HepG2 (cell line): ENCODE data around the gene ISCA2. TPM values are rescaled to one million over a fixed set of nuclear protein-coding genes. Genes with fewer than 3 reads are reported as not detected.

ENCODE experiments used
- HNRNPLL ChIP-seq: fragments of 200-400 bp; formaldehyde crosslinking; IDR thresholded peaks from 2 replicates; pipeline ENCODE4 v1.6.1; 2017; ENCODE audit warnings: mild to moderate bottlenecking, low read depth, low read length; ENCODE audit not compliant: poor library complexity, severe bottlenecking
- HOXA7 ChIP-seq: sonication (generic); formaldehyde crosslinking; IDR thresholded peaks from 2 replicates; pipeline ENCODE4 v1.8.1; 2022; ENCODE audit warnings: mild to moderate bottlenecking, missing genetic modification reagents, moderate library complexity
- KLF15 ChIP-seq: sonication (generic); formaldehyde crosslinking; IDR thresholded peaks from 2 replicates; pipeline ENCODE4 v1.8.1; 2023; ENCODE audit warnings: borderline replicate concordance, mild to moderate bottlenecking, inconsistent platforms, missing genetic modification reagents, mixed read lengths
- LCORL ChIP-seq, 2 experiments: fragments of 450-650 bp in 1 of 2; sonication (generic) in 1 of 2; formaldehyde crosslinking in 1 of 2; IDR thresholded peaks; 2 replicates each; pipeline versions ENCODE4 v1.5.0 to v1.6.1; 2017 to 2020; ENCODE audit warnings: antibody characterized with exemption in 1 of 2, missing genetic modification reagents in 1 of 2
- POGZ ChIP-seq: sonication (generic); formaldehyde crosslinking; IDR thresholded peaks from 2 replicates; pipeline ENCODE4 v1.4.0; 2020; ENCODE audit warnings: mild to moderate bottlenecking, missing genetic modification reagents
- POLR2AphosphoS5 ChIP-seq: IDR thresholded peaks from 2 replicates; pipeline ENCODE4 v1.6.1; 2012; ENCODE audit warnings: low read depth, low read length
- PRMT3 ChIP-seq: sonication (generic); formaldehyde crosslinking; IDR thresholded peaks from 2 replicates; pipeline ENCODE4 v1.8.1; 2022; ENCODE audit warnings: low read depth, mild to moderate bottlenecking, moderate library complexity, missing genetic modification reagents, borderline replicate concordance
- REL ChIP-seq: sonication (generic); formaldehyde crosslinking; conservative IDR thresholded peaks from 2 replicates; pipeline ENCODE4 v1.8.0; 2022; ENCODE audit warnings: mild to moderate bottlenecking, missing genetic modification reagents, moderate library complexity
- ZNF138 ChIP-seq: sonication (generic); formaldehyde crosslinking; IDR thresholded peaks from 2 replicates; pipeline ENCODE4 v1.5.0; 2020; ENCODE audit warnings: mild to moderate bottlenecking, low read depth, missing genetic modification reagents
- ZNF160 ChIP-seq: sonication (generic); formaldehyde crosslinking; IDR thresholded peaks from 2 replicates; pipeline ENCODE4 v1.8.0; 2022; ENCODE audit warnings: mild to moderate bottlenecking, inconsistent platforms, missing genetic modification reagents
- ZNF317 ChIP-seq: sonication (generic); formaldehyde crosslinking; IDR thresholded peaks from 2 replicates; pipeline ENCODE4 v1.5.0; 2020; ENCODE audit warnings: mild to moderate bottlenecking, missing genetic modification reagents
- ZNF33A ChIP-seq: sonication (generic); formaldehyde crosslinking; IDR thresholded peaks from 2 replicates; pipeline ENCODE4 v1.5.1; 2020; ENCODE audit warnings: missing genetic modification reagents, mild to moderate bottlenecking, moderate library complexity, borderline replicate concordance
- ZNF350 ChIP-seq: sonication (generic); formaldehyde crosslinking; IDR thresholded peaks from 2 replicates; pipeline ENCODE4 v1.4.0; 2020; ENCODE audit warnings: mild to moderate bottlenecking, low read depth, missing genetic modification reagents, borderline replicate concordance
- polyA plus RNA-seq, 8 experiments: library from polyadenylated mRNA; depleted of rRNA in 3 of 8; stranded (reverse) in 7 of 8; unstranded in 1 of 8; fragments of >200 nt; fragmentation: Illumina TruSeq in 4 of 8; extraction: Trizol in 4 of 8; gene quantifications; 2 replicates each; pipeline versions ENCODE4 v1.2.1 to v1.2.3, GENCODE V29; 2011 to 2016; ENCODE audit warnings: low read depth in 4 of 8, missing spikeins in 1 of 8, mixed read lengths in 1 of 8; ENCODE audit not compliant: insufficient read depth in 1 of 8
- total RNA-seq, 5 experiments: library from RNA; depleted of rRNA; stranded (reverse); fragments of >200 nt; fragmentation: Illumina TruSeq; extraction: Trizol; gene quantifications; 2 replicates each; pipeline ENCODE4 v1.2.3, GENCODE V29; 2016; ENCODE audit warnings: low read depth in 1 of 5
- TF ChIP-seq, protein P1 (sequence below): sonication (generic); formaldehyde crosslinking; IDR thresholded peaks from 2 replicates; pipeline ENCODE4 v1.5.0; 2020; ENCODE audit warnings: missing genetic modification reagents, mild to moderate bottlenecking, borderline replicate concordance
- TF ChIP-seq, protein P2 (sequence below): sonication (generic); formaldehyde crosslinking; IDR thresholded peaks from 2 replicates; pipeline ENCODE4 v1.5.1; 2020; ENCODE audit warnings: mild to moderate bottlenecking, missing genetic modification reagents
- TF ChIP-seq, protein P3 (sequence below): sonication (generic); formaldehyde crosslinking; IDR thresholded peaks from 2 replicates; pipeline ENCODE4 v1.8.0; 2022; ENCODE audit warnings: mild to moderate bottlenecking, missing genetic modification reagents; ENCODE audit not compliant: insufficient replicate concordance
- TF ChIP-seq, protein P4 (sequence below): sonication (generic); formaldehyde crosslinking; IDR thresholded peaks from 2 replicates; pipeline ENCODE4 v1.4.0; 2020; ENCODE audit warnings: missing genetic modification reagents
- TF ChIP-seq, protein P5 (sequence below): sonication (generic); formaldehyde crosslinking; IDR thresholded peaks from 2 replicates; pipeline ENCODE4 v1.5.0; 2020; ENCODE audit warnings: mild to moderate bottlenecking, missing genetic modification reagents, borderline replicate concordance

ISCA2 gene
- total and polyA plus RNA-seq, 2 of the 13 experiments (the other 11 are each of a cell fraction or from before 2014, with no cell fraction given), result 32.1 to 43.4 TPM

DNA sequence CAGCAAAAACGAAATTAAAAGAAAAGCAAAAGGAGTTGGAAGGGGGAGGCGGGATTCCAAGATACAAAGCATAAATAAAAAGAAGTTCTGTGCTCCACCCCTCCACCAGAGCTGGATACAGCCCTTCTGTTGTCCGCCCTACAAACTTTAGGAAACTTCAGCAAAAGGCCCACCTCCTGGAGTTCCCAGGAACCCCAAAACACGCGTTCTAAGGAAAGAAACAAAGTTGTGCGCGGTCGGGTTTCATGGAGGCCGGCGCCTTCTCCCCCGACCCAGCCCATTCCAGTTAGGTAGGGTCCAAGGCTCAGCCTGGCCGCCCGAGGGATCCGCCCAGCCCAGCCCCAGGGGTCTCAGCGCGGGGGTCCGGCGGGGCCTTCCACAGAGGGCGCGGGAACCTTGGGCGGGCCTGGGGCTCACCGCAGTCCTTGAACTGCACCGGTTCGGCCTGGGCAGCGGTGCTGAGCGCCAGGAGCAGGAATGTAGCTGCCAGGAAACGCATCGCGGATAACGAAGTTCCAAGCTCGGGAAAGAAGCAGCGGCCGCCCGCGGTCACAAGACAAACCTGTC is 706 bp upstream of the ISCA2 start, which contains the start of gene NPC2 (continued):
- TF ChIP-seq KLF15, result no peak
- TF ChIP-seq, protein P1, sequence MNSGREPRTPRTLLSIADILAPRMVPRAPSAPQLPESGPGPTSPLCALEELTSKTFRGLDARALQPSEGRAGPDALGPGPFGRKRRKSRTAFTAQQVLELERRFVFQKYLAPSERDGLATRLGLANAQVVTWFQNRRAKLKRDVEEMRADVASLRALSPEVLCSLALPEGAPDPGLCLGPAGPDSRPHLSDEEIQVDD, result no peak
- TF ChIP-seq POGZ (CRISPR knock-in tag), result peak; percentile 32; the same call in 1 of the 2 replicates
- TF ChIP-seq POLR2AphosphoS5, result peak; percentile 80
- TF ChIP-seq, protein P2, sequence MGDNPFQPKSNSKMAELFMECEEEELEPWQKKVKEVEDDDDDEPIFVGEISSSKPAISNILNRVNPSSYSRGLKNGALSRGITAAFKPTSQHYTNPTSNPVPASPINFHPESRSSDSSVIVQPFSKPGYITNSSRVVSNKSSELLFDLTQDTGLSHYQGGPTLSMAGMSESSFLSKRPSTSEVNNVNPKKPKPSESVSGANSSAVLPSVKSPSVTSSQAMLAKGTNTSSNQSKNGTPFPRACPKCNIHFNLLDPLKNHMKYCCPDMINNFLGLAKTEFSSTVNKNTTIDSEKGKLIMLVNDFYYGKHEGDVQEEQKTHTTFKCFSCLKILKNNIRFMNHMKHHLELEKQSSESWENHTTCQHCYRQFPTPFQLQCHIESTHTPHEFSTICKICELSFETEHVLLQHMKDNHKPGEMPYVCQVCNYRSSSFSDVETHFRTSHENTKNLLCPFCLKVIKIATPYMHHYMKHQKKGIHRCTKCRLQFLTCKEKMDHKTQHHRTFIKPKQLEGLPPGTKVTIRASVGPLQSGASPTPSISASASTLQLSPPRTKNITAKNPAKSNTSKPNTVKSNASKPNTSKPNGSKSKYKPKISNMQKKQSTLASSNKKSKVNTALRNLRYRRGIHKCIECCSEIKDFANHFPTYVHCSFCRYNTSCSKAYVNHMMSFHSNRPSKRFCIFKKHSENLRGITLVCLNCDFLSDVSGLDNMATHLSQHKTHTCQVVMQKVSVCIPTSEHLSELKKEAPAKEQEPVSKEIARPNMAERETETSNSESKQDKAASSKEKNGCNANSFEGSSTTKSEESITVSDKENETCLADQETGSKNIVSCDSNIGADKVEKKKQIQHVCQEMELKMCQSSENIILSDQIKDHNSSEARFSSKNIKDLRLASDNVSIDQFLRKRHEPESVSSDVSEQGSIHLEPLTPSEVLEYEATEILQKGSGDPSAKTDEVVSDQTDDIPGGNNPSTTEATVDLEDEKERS (CRISPR knock-in tag), result no peak; the same call in 1 of the 2 replicates
- TF ChIP-seq, protein P3, sequence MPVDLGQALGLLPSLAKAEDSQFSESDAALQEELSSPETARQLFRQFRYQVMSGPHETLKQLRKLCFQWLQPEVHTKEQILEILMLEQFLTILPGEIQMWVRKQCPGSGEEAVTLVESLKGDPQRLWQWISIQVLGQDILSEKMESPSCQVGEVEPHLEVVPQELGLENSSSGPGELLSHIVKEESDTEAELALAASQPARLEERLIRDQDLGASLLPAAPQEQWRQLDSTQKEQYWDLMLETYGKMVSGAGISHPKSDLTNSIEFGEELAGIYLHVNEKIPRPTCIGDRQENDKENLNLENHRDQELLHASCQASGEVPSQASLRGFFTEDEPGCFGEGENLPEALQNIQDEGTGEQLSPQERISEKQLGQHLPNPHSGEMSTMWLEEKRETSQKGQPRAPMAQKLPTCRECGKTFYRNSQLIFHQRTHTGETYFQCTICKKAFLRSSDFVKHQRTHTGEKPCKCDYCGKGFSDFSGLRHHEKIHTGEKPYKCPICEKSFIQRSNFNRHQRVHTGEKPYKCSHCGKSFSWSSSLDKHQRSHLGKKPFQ (CRISPR knock-in tag), result no peak
- TF ChIP-seq LCORL (IDR thresholded peaks at IDR 0.05), result no peak
- TF ChIP-seq LCORL (CRISPR knock-in tag; IDR thresholded peaks at IDR 0.05), result 0 out of 2 replicates have a peak, but pooled peaks have one; percentile 53
- no peak for TF ChIP-seq HNRNPLL
- no peak for TF ChIP-seq ZNF350
- TF ChIP-seq, protein P4, sequence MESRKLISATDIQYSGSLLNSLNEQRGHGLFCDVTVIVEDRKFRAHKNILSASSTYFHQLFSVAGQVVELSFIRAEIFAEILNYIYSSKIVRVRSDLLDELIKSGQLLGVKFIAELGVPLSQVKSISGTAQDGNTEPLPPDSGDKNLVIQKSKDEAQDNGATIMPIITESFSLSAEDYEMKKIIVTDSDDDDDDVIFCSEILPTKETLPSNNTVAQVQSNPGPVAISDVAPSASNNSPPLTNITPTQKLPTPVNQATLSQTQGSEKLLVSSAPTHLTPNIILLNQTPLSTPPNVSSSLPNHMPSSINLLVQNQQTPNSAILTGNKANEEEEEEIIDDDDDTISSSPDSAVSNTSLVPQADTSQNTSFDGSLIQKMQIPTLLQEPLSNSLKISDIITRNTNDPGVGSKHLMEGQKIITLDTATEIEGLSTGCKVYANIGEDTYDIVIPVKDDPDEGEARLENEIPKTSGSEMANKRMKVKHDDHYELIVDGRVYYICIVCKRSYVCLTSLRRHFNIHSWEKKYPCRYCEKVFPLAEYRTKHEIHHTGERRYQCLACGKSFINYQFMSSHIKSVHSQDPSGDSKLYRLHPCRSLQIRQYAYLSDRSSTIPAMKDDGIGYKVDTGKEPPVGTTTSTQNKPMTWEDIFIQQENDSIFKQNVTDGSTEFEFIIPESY, result no peak
- TF ChIP-seq ZNF317 (CRISPR knock-in tag), result peak; percentile 76
- no peak for TF ChIP-seq REL (CRISPR knock-in tag)
- TF ChIP-seq ZNF138, result no peak
- no peak for TF ChIP-seq PRMT3 (CRISPR knock-in tag)
- TF ChIP-seq, protein P5, sequence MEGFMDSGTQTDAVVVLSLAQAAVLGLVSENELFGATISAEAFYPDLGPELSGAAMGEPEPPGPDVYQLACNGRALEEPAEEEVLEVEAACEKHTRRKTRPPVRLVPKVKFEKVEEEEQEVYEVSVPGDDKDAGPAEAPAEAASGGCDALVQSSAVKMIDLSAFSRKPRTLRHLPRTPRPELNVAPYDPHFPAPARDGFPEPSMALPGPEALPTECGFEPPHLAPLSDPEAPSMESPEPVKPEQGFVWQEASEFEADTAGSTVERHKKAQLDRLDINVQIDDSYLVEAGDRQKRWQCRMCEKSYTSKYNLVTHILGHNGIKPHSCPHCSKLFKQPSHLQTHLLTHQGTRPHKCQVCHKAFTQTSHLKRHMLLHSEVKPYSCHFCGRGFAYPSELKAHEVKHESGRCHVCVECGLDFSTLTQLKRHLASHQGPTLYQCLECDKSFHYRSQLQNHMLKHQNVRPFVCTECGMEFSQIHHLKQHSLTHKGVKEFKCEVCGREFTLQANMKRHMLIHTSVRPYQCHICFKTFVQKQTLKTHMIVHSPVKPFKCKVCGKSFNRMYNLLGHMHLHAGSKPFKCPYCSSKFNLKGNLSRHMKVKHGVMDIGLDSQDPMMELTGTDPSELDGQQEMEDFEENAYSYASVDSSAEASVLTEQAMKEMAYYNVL (CRISPR knock-in tag), result peak; percentile 61; the same call in 1 of the 2 replicates
- no peak for TF ChIP-seq ZNF160 (CRISPR knock-in tag)
- TF ChIP-seq ZNF33A (CRISPR knock-in tag), result no peak
- no peak for TF ChIP-seq HOXA7 (CRISPR knock-in tag)
